Neural cell (in vitro differentiated cells): ENCODE measurements around the gene TRMT6. TPM values are rescaled to one million over a fixed set of nuclear protein-coding genes. Genes with fewer than 3 reads are reported as not detected.

ENCODE experiments used
- H2AFZ ChIP-seq: fragments of 200-600, 300-800 bp; sonication (generic), shearing (Covaris generic); 2 replicates; pipeline ENCODE4 v1.6.0; 2014; ENCODE audit warnings: low read depth, mild to moderate bottlenecking, antibody characterized with exemption, low read length, moderate library complexity
- H3F3A ChIP-seq: fragments of 200-600 bp; shearing (Covaris generic); 2 replicates; pipeline ENCODE4 v1.6.1; 2016; ENCODE audit warnings: mild to moderate bottlenecking, moderate library complexity, mixed read lengths, antibody characterized with exemption, low read length; ENCODE audit not compliant: insufficient read depth, poor library complexity, severe bottlenecking
- H3K27ac ChIP-seq: fragments of 200-600, 300-800 bp; sonication (generic), shearing (Covaris generic); 2 replicates; pipeline ENCODE4 v1.5.1; 2014; ENCODE audit warnings: mild to moderate bottlenecking, low read length, moderate library complexity
- H3K27me3 ChIP-seq: fragments of 300-800, 200-600 bp; sonication (generic), shearing (Covaris generic); 2 replicates; pipeline ENCODE4 v1.6.0; 2014; ENCODE audit warnings: mild to moderate bottlenecking, low read depth, low read length, moderate library complexity; ENCODE audit not compliant: insufficient read depth
- H3K36me3 ChIP-seq: fragments of 300-800, 200-600 bp; sonication (generic), shearing (Covaris generic); 2 replicates; pipeline ENCODE4 v1.5.1; 2014; ENCODE audit warnings: mild to moderate bottlenecking, antibody characterized with exemption, low read length, moderate library complexity; ENCODE audit not compliant: insufficient read depth
- H3K4me2 ChIP-seq: fragments of 300-800, 200-600 bp; sonication (generic), shearing (Covaris generic); 2 replicates; pipeline ENCODE4 v1.6.0; 2014; ENCODE audit warnings: mild to moderate bottlenecking, low read length
- H3K4me3 ChIP-seq: fragments of 300-800, 200-600 bp; sonication (generic), shearing (Covaris generic); 2 replicates; pipeline ENCODE4 v1.5.1; 2014; ENCODE audit warnings: mild to moderate bottlenecking, low read length, moderate library complexity
- H3K79me2 ChIP-seq: fragments of 200-600 bp; shearing (Covaris generic); replicated peaks from 2 replicates; pipeline ENCODE4 v1.6.0; 2014; ENCODE audit warnings: mild to moderate bottlenecking, low read length, moderate library complexity; ENCODE audit not compliant: insufficient read depth
- H3K9ac ChIP-seq: fragments of 300-800, 200-600 bp; sonication (generic), shearing (Covaris generic); 2 replicates; pipeline ENCODE4 v1.6.1; 2016; ENCODE audit warnings: mild to moderate bottlenecking, low read length, mixed read lengths
- H3K9me2 ChIP-seq: fragments of 200-600 bp; shearing (Covaris generic); 2 replicates; pipeline ENCODE4 v1.6.1; 2016; ENCODE audit warnings: mild to moderate bottlenecking, low read length, mixed read lengths; ENCODE audit not compliant: insufficient read depth
- H3K9me3 ChIP-seq: fragments of 200-600, 300-800 bp; sonication (generic), shearing (Covaris generic); 2 replicates; pipeline ENCODE4 v1.6.1; 2016; ENCODE audit warnings: mild to moderate bottlenecking, mixed run types, low read length, moderate library complexity, mixed read lengths
- H4K20me1 ChIP-seq: fragments of 200-600 bp; shearing (Covaris generic); 2 replicates; pipeline ENCODE4 v1.6.1; 2016; ENCODE audit warnings: mild to moderate bottlenecking, mixed run types; ENCODE audit not compliant: insufficient read depth
- EP300 ChIP-seq: fragments of 450-650 bp; conservative IDR thresholded peaks from 2 replicates; pipeline ENCODE4 v1.6.1; 2014; ENCODE audit warnings: antibody characterized with exemption, mild to moderate bottlenecking, moderate library complexity; ENCODE audit not compliant: poor library complexity, severe bottlenecking
- EZH2 ChIP-seq: fragments of 200-600, 300-800 bp; shearing (Covaris generic), sonication (generic); IDR thresholded peaks from 2 replicates; pipeline ENCODE4 v1.6.1; 2014; ENCODE audit warnings: antibody characterized with exemption, low read length, borderline replicate concordance, mild to moderate bottlenecking; ENCODE audit not compliant: insufficient read depth, poor library complexity, severe bottlenecking
- MXI1 ChIP-seq: fragments of 450-650 bp; conservative IDR thresholded peaks from 2 replicates; pipeline ENCODE4 v1.6.1; 2014; ENCODE audit warnings: antibody characterized with exemption, mild to moderate bottlenecking; ENCODE audit not compliant: poor library complexity, severe bottlenecking
- POLR2AphosphoS5 ChIP-seq: IDR thresholded peaks from 2 replicates; pipeline ENCODE4 v1.6.1; 2012
- RAD21 ChIP-seq: fragments of 450-650 bp; conservative IDR thresholded peaks from 2 replicates; pipeline ENCODE4 v1.6.1; 2014; ENCODE audit warnings: antibody characterized with exemption, mild to moderate bottlenecking, moderate library complexity
- SMC3 ChIP-seq: fragments of 450-650 bp; conservative IDR thresholded peaks from 2 replicates; pipeline ENCODE4 v1.6.1; 2014; ENCODE audit warnings: antibody characterized with exemption, mild to moderate bottlenecking, moderate library complexity; ENCODE audit not compliant: poor library complexity
- TAF1 ChIP-seq: IDR thresholded peaks from 2 replicates; pipeline ENCODE4 v1.6.1; 2012; ENCODE audit warnings: low read depth
- polyA plus RNA-seq: library from polyadenylated mRNA; depleted of rRNA; stranded (reverse); fragments of >200 nt; gene quantifications from 2 replicates; pipeline ENCODE4 v1.2.3, GENCODE V29; 2014
- TF ChIP-seq, protein P1 (sequence below): IDR thresholded peaks from 2 replicates; pipeline ENCODE4 v1.6.1; 2012; ENCODE audit warnings: borderline replicate concordance
- TF ChIP-seq, protein P2 (sequence below): fragments of 450-650 bp; IDR thresholded peaks from 2 replicates; pipeline ENCODE4 v1.5.1; 2014; ENCODE audit warnings: antibody characterized with exemption, mild to moderate bottlenecking, moderate library complexity; ENCODE audit not compliant: poor library complexity, severe bottlenecking

TRMT6 gene
- polyA plus RNA-seq, 1 donor from 2014 or later, result 19.1 TPM

DNA sequence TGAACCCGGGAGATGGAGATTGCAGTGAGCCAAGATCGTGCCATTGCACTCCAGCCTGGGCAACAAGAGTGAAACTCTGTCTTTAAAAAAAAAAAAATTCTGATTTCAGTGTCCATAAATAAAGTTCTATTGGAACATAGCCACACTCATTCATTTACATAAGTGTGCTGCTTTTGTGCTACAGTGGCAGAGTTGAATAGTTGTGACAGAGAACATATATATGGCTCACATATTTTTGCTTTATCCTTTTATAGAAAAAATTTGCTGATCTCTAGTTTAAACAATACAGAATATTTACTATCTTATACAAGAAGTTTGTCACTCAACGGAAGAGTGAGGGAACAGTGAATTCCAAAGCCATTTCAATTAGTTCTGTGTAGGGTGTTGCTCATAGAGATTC is 18.1 kb upstream of the TRMT6 start:
- no peak overlapping the region for H3K27ac ChIP-seq
- no peaks in the 10 kb centered on the region for H3F3A ChIP-seq
- no peak overlapping the region for H2AFZ ChIP-seq
- H3K9ac ChIP-seq, result no peak overlapping the region
- H3K27me3 ChIP-seq, result no peaks in the 10 kb centered on the region
- no peak overlapping the region for H3K4me2 ChIP-seq
- no peak overlapping the region for H3K4me3 ChIP-seq
- H3K9me2 ChIP-seq, result no peaks in the 10 kb centered on the region
- H3K36me3 ChIP-seq, result no peaks in the 10 kb centered on the region
- no peaks in the 10 kb centered on the region for H4K20me1 ChIP-seq
- H3K9me3 ChIP-seq, result no peaks in the 10 kb centered on the region
- no peaks in the 10 kb centered on the region for H3K79me2 ChIP-seq
- TF ChIP-seq, protein P1, sequence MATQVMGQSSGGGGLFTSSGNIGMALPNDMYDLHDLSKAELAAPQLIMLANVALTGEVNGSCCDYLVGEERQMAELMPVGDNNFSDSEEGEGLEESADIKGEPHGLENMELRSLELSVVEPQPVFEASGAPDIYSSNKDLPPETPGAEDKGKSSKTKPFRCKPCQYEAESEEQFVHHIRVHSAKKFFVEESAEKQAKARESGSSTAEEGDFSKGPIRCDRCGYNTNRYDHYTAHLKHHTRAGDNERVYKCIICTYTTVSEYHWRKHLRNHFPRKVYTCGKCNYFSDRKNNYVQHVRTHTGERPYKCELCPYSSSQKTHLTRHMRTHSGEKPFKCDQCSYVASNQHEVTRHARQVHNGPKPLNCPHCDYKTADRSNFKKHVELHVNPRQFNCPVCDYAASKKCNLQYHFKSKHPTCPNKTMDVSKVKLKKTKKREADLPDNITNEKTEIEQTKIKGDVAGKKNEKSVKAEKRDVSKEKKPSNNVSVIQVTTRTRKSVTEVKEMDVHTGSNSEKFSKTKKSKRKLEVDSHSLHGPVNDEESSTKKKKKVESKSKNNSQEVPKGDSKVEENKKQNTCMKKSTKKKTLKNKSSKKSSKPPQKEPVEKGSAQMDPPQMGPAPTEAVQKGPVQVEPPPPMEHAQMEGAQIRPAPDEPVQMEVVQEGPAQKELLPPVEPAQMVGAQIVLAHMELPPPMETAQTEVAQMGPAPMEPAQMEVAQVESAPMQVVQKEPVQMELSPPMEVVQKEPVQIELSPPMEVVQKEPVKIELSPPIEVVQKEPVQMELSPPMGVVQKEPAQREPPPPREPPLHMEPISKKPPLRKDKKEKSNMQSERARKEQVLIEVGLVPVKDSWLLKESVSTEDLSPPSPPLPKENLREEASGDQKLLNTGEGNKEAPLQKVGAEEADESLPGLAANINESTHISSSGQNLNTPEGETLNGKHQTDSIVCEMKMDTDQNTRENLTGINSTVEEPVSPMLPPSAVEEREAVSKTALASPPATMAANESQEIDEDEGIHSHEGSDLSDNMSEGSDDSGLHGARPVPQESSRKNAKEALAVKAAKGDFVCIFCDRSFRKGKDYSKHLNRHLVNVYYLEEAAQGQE, result no peak
- TF ChIP-seq SMC3 (no peak), POLR2AphosphoS5 (no peak), EZH2 (no peak), TAF1 (no peak), MXI1 (no peak), EP300 (no peak), RAD21 (no peak)
- TF ChIP-seq, protein P2, sequence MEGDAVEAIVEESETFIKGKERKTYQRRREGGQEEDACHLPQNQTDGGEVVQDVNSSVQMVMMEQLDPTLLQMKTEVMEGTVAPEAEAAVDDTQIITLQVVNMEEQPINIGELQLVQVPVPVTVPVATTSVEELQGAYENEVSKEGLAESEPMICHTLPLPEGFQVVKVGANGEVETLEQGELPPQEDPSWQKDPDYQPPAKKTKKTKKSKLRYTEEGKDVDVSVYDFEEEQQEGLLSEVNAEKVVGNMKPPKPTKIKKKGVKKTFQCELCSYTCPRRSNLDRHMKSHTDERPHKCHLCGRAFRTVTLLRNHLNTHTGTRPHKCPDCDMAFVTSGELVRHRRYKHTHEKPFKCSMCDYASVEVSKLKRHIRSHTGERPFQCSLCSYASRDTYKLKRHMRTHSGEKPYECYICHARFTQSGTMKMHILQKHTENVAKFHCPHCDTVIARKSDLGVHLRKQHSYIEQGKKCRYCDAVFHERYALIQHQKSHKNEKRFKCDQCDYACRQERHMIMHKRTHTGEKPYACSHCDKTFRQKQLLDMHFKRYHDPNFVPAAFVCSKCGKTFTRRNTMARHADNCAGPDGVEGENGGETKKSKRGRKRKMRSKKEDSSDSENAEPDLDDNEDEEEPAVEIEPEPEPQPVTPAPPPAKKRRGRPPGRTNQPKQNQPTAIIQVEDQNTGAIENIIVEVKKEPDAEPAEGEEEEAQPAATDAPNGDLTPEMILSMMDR, result no peak

DNA sequence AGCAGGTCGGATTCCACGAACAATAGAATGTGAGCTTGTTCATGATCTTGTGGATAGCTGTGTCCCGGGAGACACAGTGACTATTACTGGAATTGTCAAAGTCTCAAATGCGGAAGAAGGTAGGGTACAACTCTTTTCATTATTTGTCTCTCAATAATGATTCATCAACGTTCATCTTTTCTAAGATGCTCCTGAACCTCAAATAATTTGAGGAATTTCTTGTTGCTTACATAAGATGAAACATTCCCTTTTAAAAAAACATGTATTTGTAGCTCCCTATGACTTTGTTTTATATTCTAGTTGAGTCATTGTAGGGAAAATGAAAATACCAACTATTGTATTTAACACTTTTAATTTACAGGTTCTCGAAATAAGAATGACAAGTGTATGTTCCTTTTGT is 17.1 kb upstream of the TRMT6 start:
- TF ChIP-seq SMC3 (no peak), TAF1 (no peak), POLR2AphosphoS5 (no peak), EP300 (no peak), RAD21 (no peak), MXI1 (no peak)
- TF ChIP-seq, protein P1, result no peak
- TF ChIP-seq, protein P2, result no peak
- Histone ChIP-seq H3K4me2 (no peak overlapping the region), H4K20me1 (no peaks in the 10 kb centered on the region), H3K36me3 (no peaks in the 10 kb centered on the region), H3K79me2 (no peaks in the 10 kb centered on the region), H3K9ac (no peak overlapping the region), H2AFZ (no peak overlapping the region), H3F3A (no peaks in the 10 kb centered on the region), H3K27me3 (no peaks in the 10 kb centered on the region), H3K4me3 (no peak overlapping the region), H3K27ac (no peak overlapping the region), H3K9me2 (no peaks in the 10 kb centered on the region), H3K9me3 (no peaks in the 10 kb centered on the region)
